Posterior cingulate gyrus (tissue), 11 donors: Measurements from ENCODE around the gene PEAR1.
"Not testable (repeated sequence)": the region's sequence is repeated elsewhere in the genome, so short reads cannot be mapped to it uniquely, and the experiment has no call there.

Experiments
- DNase-seq, 10 donors: peaks; one replicate each; pipeline versions ENCODE4 v3.0.0 to v3.0.0-alpha.2; 2020 to 2021; ENCODE audit warnings: mixed read lengths in 3 of 10
- intact Hi-C: fragments of 100-400 bp; cut with DNase I; formaldehyde crosslinking; loops from one replicate; pipeline ENCODE4 v1.15.1; 2023

The PEAR1 gene

GRCh38 chr1:156910309-156910782 lies 16.8 kb downstream of the PEAR1 start:
- DNase-seq = peak in 4 of 10 donors; percentile 33 to 85 (median 48)
- intact Hi-C loops = no loop called here

GRCh38 chr1:156911577-156912298 lies 18.2 kb downstream of the PEAR1 start:
- DNase-seq = no peak
- intact Hi-C loops = no loop called here

- DNase-seq = peak in 1 of 10 donors; percentile 36
- intact Hi-C loops = no loop called here
Measured at GRCh38 chr1:156912310-156912709, 18.8 kb downstream of the PEAR1 start.

GRCh38 chr1:156912861-156913808 lies 19.6 kb downstream of the PEAR1 start:
- peak in 4 of 10 donors; percentile 29 to 78 (median 45) for DNase-seq
- intact Hi-C loops = no loop called here

- intact Hi-C loops = no loop called here
- DNase-seq = peak in 2 of 10 donors; percentile 33 to 66
Measured at GRCh38 chr1:156913809-156914387, 20.4 kb downstream of the PEAR1 start.

- DNase-seq = peak in 2 of 10 donors; percentile 26 to 59
- intact Hi-C loops = no loop called here
Measured at GRCh38 chr1:156914440-156914856, 20.9 kb downstream of the PEAR1 start.

- intact Hi-C loops = loop anchor here (2.0 kb wide), 1 partner anchor 28 kb away; the partner anchor contains the start of gene PEAR1
- peak in 7 of 10 donors; percentile 38 to 92 (median 55) for DNase-seq
Measured at GRCh38 chr1:156920233-156921052, 26.9 kb downstream of the PEAR1 start, which contains the start of gene LRRC71. Gene LRRC71 (plus strand): TSS chr1:156920632. CDS start chr1:156920804, 172 bp downstream.

- intact Hi-C loops = loop anchor here (2.0 kb wide), 1 partner anchor 28 kb away; the partner anchor contains the start of gene PEAR1
- peak in 1 of 10 donors; percentile 32 for DNase-seq
Measured at GRCh38 chr1:156921053-156921529, 27.6 kb downstream of the PEAR1 start.

- intact Hi-C loops = no loop called here
- peak in 3 of 10 donors; percentile 29 to 53 (median 48) for DNase-seq
Measured at GRCh38 chr1:156922986-156923669, 29.6 kb downstream of the PEAR1 start.

- peak in 3 of 10 donors; percentile 49 to 83 (median 67) for DNase-seq
- intact Hi-C loops = no loop called here
Measured at GRCh38 chr1:156923670-156924477, 30.4 kb downstream of the PEAR1 start.

GRCh38 chr1:156924478-156925153 lies 31.1 kb downstream of the PEAR1 start:
- intact Hi-C loops = no loop called here
- DNase-seq = peak in 3 of 10 donors; percentile 25 to 69 (median 49)

GRCh38 chr1:156925154-156926010 lies 31.9 kb downstream of the PEAR1 start:
- peak in 1 of 10 donors; percentile 20 for DNase-seq
- intact Hi-C loops = no loop called here

- DNase-seq = peak in 2 of 10 donors; percentile 47 to 67
- intact Hi-C loops = no loop called here
Measured at GRCh38 chr1:156926175-156926574, 32.7 kb downstream of the PEAR1 start.

GRCh38 chr1:156926695-156927094 lies 33.2 kb downstream of the PEAR1 start:
- intact Hi-C loops = not testable (repeated sequence)
- DNase-seq = peak in 2 of 10 donors; percentile 29 to 35

GRCh38 chr1:156927215-156928042 lies 33.9 kb downstream of the PEAR1 start:
- intact Hi-C loops = no loop called here
- peak in 7 of 10 donors; percentile 36 to 91 (median 58) for DNase-seq
